HCT116 (cell line): ENCODE results near the gene PTPRR. TPM values are rescaled to one million over a fixed set of nuclear protein-coding genes. Genes with fewer than 3 reads are reported as not detected.

Source experiments
- ATAC-seq: fragments of 200-7000 bp; cut with Tn5 transposase; 2 replicates; pipeline ENCODE4 v1.9.1; 2020; ENCODE audit warnings: mild to moderate bottlenecking, moderate library complexity
- BruUV-seq: library from RNA; stranded (reverse); fragments of 400-500 nt; replicated peaks from 2 replicates; lab custom pipeline; 2021; lab: Mats Ljungman, UMichigan
- CTCF ChIA-PET: fragments of 300-600 bp; sonication (Branson Sonifier 250); formaldehyde crosslinking; loops from one replicate; lab custom pipeline; 2021; ENCODE audit warnings: antibody characterized with exemption; lab: Charles Lee
- POLR2A ChIA-PET: fragments of 300-600, 350-600 bp; sonication (Branson Sonifier 250); formaldehyde crosslinking; loops from one replicate; lab custom pipeline; 2021; ENCODE audit warnings: antibody characterized with exemption; lab: Charles Lee
- RAD21 ChIA-PET, 2 experiments: fragments of 300-600 bp; sonication (Branson Sonifier 250); formaldehyde crosslinking; loops; one replicate each; lab custom pipeline; 2023; ENCODE audit warnings: low total read pairs in 2 of 2; ENCODE audit not compliant: uncharacterized antibody in 2 of 2, unreplicated experiment in 2 of 2, low non-redundant PET in 1 of 2; lab: Charles Lee
- DNase-seq: peaks from one replicate; pipeline ENCODE4 v3.0.0-alpha.2; 2010; ENCODE audit warnings: low read depth, low spot score
- H2AFZ ChIP-seq: fragments of 200-600 bp; shearing (Covaris generic), sonication (generic); 2 replicates; pipeline ENCODE4 v1.6.1; 2017; ENCODE audit warnings: low read depth, mixed run types, mixed read lengths, antibody characterized with exemption, low read length; ENCODE audit not compliant: poor library complexity, severe bottlenecking
- H3K27ac ChIP-seq: 2 replicates; pipeline ENCODE4 v1.5.1; 2012; ENCODE audit warnings: low read depth, low read length
- H3K27me3 ChIP-seq: fragments of 200-600 bp; sonication (generic); 2 replicates; pipeline ENCODE4 v1.6.1; 2016; ENCODE audit warnings: mixed run types, low read length, mixed read lengths; ENCODE audit not compliant: insufficient read depth
- H3K36me3 ChIP-seq, 2 experiments: fragments of 200-500 bp in 1 of 2; fragments of 200-600 bp in 1 of 2; sonication (Bioruptor generic) in 1 of 2; sonication (generic) in 1 of 2; 2 replicates each; pipeline versions ENCODE4 v1.5.1 to v1.6.1; 2014 to 2016; ENCODE audit warnings: low read length in 2 of 2, inconsistent platforms in 1 of 2, mixed read lengths in 1 of 2, mixed run types in 1 of 2; ENCODE audit not compliant: insufficient read depth in 2 of 2, control insufficient read depth in 1 of 2
- H3K4me1 ChIP-seq, 2 experiments: fragments of 200-600 bp in 1 of 2; sonication (generic) in 1 of 2; 2 replicates each; pipeline versions ENCODE4 v1.5.1 to v1.6.1; 2012 to 2017; ENCODE audit warnings: low read length in 2 of 2, inconsistent platforms in 1 of 2, mild to moderate bottlenecking in 1 of 2, mixed read lengths in 1 of 2, mixed run types in 1 of 2, moderate library complexity in 1 of 2; ENCODE audit not compliant: insufficient read depth in 2 of 2, control insufficient read depth in 1 of 2
- H3K4me2 ChIP-seq: fragments of 200-600 bp; sonication (generic); 2 replicates; pipeline ENCODE4 v1.6.1; 2017; ENCODE audit warnings: mixed run types, low read length, mixed read lengths
- H3K4me3 ChIP-seq, 2 experiments: fragments of 200-600 bp in 1 of 2; sonication (generic) in 1 of 2; replicated peaks in 1 of 2; 2 replicates each; pipeline ENCODE4 v1.5.1; 2011 to 2016; ENCODE audit warnings: low read length in 2 of 2, control low read depth in 1 of 2, low read depth in 1 of 2, mild to moderate bottlenecking in 1 of 2, mixed read lengths in 1 of 2, mixed run types in 1 of 2
- H3K79me2 ChIP-seq: fragments of 200-600 bp; sonication (generic); 2 replicates; pipeline ENCODE4 v1.6.1; 2017; ENCODE audit warnings: mild to moderate bottlenecking, mixed run types, low read length, moderate library complexity, mixed read lengths; ENCODE audit not compliant: insufficient read depth
- H3K9ac ChIP-seq: fragments of 200-600 bp; sonication (generic); 2 replicates; pipeline ENCODE4 v1.6.1; 2016; ENCODE audit warnings: low read length, mixed read lengths
- H3K9me2 ChIP-seq: fragments of 200-600 bp; sonication (generic), shearing (Covaris generic); 2 replicates; pipeline ENCODE4 v1.6.1; 2017; ENCODE audit warnings: mixed run types, mild to moderate bottlenecking, moderate library complexity; ENCODE audit not compliant: insufficient read depth
- H3K9me3 ChIP-seq, 2 experiments: fragments of 200-500 bp in 1 of 2; fragments of 200-600 bp in 1 of 2; sonication (Bioruptor generic) in 1 of 2; sonication (generic) in 1 of 2; 2 replicates each; pipeline ENCODE4 v1.6.1; 2014 to 2017; ENCODE audit warnings: low read length in 2 of 2, mixed read lengths in 2 of 2, inconsistent platforms in 1 of 2, low read depth in 1 of 2, mild to moderate bottlenecking in 1 of 2, mixed run types in 1 of 2, moderate library complexity in 1 of 2; ENCODE audit not compliant: control insufficient read depth in 1 of 2, insufficient read depth in 1 of 2
- H4K20me1 ChIP-seq: fragments of 200-600 bp; sonication (generic), shearing (Covaris generic); 2 replicates; pipeline ENCODE4 v1.6.1; 2017; ENCODE audit warnings: mixed run types, mild to moderate bottlenecking, moderate library complexity; ENCODE audit not compliant: insufficient read depth
- ATF3 ChIP-seq: IDR thresholded peaks from 2 replicates; pipeline ENCODE4 v1.6.1; 2012
- CBX3 ChIP-seq: IDR thresholded peaks from 2 replicates; pipeline ENCODE4 v1.6.1; 2012; ENCODE audit warnings: low read depth
- CEBPB ChIP-seq: IDR thresholded peaks from 2 replicates; pipeline ENCODE4 v1.6.1; 2012; ENCODE audit warnings: low read depth
- CTCF ChIP-seq, 3 experiments: fragments of 200-600 bp in 1 of 3; sonication (generic) in 1 of 3; IDR thresholded peaks in 2 of 3; conservative IDR thresholded peaks in 1 of 3; 2 replicates each; pipeline ENCODE4 v1.5.1; 2012 to 2017; ENCODE audit warnings: low read depth in 2 of 3, low read length in 2 of 3, antibody characterized with exemption in 1 of 3, borderline replicate concordance in 1 of 3, control low read depth in 1 of 3, mild to moderate bottlenecking in 1 of 3, mixed read lengths in 1 of 3, mixed run types in 1 of 3, moderate library complexity in 1 of 3; ENCODE audit not compliant: insufficient read depth in 1 of 3
- EGR1 ChIP-seq: IDR thresholded peaks from 2 replicates; pipeline ENCODE4 v1.6.1; 2012; ENCODE audit warnings: low read depth
- ELF1 ChIP-seq: IDR thresholded peaks from 2 replicates; pipeline ENCODE4 v1.6.1; 2012; ENCODE audit warnings: low read depth, borderline replicate concordance
- EZH2 ChIP-seq: fragments of 200-600 bp; sonication (generic); IDR thresholded peaks from 2 replicates; pipeline ENCODE4 v1.6.1; 2017; ENCODE audit warnings: antibody characterized with exemption, mixed run types
- EZH2phosphoT487 ChIP-seq: fragments of 200-600 bp; IDR thresholded peaks from 2 replicates; pipeline ENCODE4 v1.6.1; 2018; ENCODE audit warnings: antibody characterized with exemption, borderline replicate concordance
- JUND ChIP-seq: IDR thresholded peaks from 2 replicates; pipeline ENCODE4 v1.6.1; 2012
- MAX ChIP-seq: IDR thresholded peaks from 2 replicates; pipeline ENCODE4 v1.6.1; 2012
- POLR2A ChIP-seq: IDR thresholded peaks from 2 replicates; pipeline ENCODE4 v1.7.0; 2011; ENCODE audit warnings: borderline replicate concordance; ENCODE audit not compliant: insufficient read depth, insufficient read length; ENCODE audit errors: extremely low read depth
- POLR2AphosphoS5 ChIP-seq: IDR thresholded peaks from 2 replicates; pipeline ENCODE4 v1.6.1; 2011; ENCODE audit warnings: mild to moderate bottlenecking, low read depth, low read length, moderate library complexity
- RAD21 ChIP-seq: IDR thresholded peaks from 2 replicates; pipeline ENCODE4 v1.6.1; 2012; ENCODE audit warnings: low read depth, mild to moderate bottlenecking
- REST ChIP-seq: IDR thresholded peaks from 2 replicates; pipeline ENCODE4 v1.6.1; 2012; ENCODE audit warnings: low read depth
- SIN3A ChIP-seq: IDR thresholded peaks from 2 replicates; pipeline ENCODE4 v1.6.1; 2012; ENCODE audit warnings: low read depth
- SP1 ChIP-seq: IDR thresholded peaks from 2 replicates; pipeline ENCODE4 v1.6.1; 2012; ENCODE audit warnings: low read depth
- YY1 ChIP-seq: IDR thresholded peaks from 2 replicates; pipeline ENCODE4 v1.6.1; 2011; ENCODE audit warnings: low read length, low read depth, moderate library complexity, mild to moderate bottlenecking; ENCODE audit not compliant: insufficient replicate concordance; ENCODE audit errors: extremely low read depth
- ZBTB33 ChIP-seq: IDR thresholded peaks from 2 replicates; pipeline ENCODE4 v1.6.1; 2011; ENCODE audit warnings: mild to moderate bottlenecking, low read length, moderate library complexity; ENCODE audit not compliant: insufficient replicate concordance; ENCODE audit errors: extremely low read depth
- ZFX ChIP-seq: fragments of 450-650 bp; IDR thresholded peaks from 2 replicates; pipeline ENCODE4 v1.6.1; 2017
- ZNF274 ChIP-seq: fragments of 200-500 bp; sonication (Bioruptor generic); IDR thresholded peaks from 2 replicates; pipeline ENCODE4 v1.6.1; 2014; ENCODE audit warnings: mild to moderate bottlenecking, low read depth, low read length, inconsistent platforms
- intact Hi-C: fragments of 100-400 bp; cut with micrococcal nuclease; formaldehyde crosslinking; loops from 2 replicates; pipeline ENCODE4 v1.10.0; 2022
- total RNA-seq: library from RNA; stranded (reverse); gene quantifications from one replicate; pipeline ENCODE4 v1.2.1, GENCODE V29; 2021; ENCODE audit not compliant: unreplicated experiment

The PTPRR gene
- total RNA-seq, 1 experiment from 2014 or later, result 0.27 TPM

- Histone ChIP-seq H3K9me2 (no peaks in the 10 kb centered on the region), H2AFZ (no peak overlapping the region), H4K20me1 (no peaks in the 10 kb centered on the region), H3K9me3 (no peaks in the 10 kb centered on the region), H3K36me3 (no peaks in the 10 kb centered on the region), H3K27ac (no peak overlapping the region), H3K9ac (no peak overlapping the region), H3K4me2 (no peak overlapping the region), H3K27me3 (0 out of 2 replicates have a peak, but pooled peaks cover 3% of the 10 kb centered on the region), H3K79me2 (no peaks in the 10 kb centered on the region), H3K4me1 (peaks cover 0 to 6% of the 10 kb centered on the region in 2 experiments; a peak in 2 of 4 replicates), H3K4me3 (no peak overlapping the region)
- ChIA-PET CTCF (interaction anchor here (1.2 kb wide), 1 partner anchor 10 kb away, joined by 3 read pairs; no protein-coding TSS in a partner anchor), POLR2A (interaction anchor here (0.9 kb wide), 1 partner anchor 33 kb away, joined by 3 read pairs; no protein-coding TSS in a partner anchor), RAD21 (no interaction called here)
- DNase-seq (no peak), ATAC-seq (no peak)
- intact Hi-C loops, result no loop called here
- TF ChIP-seq CEBPB (no peak), ATF3 (no peak), ZNF274 (no peak), SP1 (no peak), POLR2AphosphoS5 (no peak), SIN3A (no peak), ELF1 (no peak), CTCF (IDR thresholded peaks at IDR 0.05 in 2 of 3, conservative IDR thresholded peaks at IDR 0.05 in 1 of 3; ENCODE audit: borderline replicate concordance in 1 of 3, insufficient read depth in 1 of 3, low read depth in 2 of 3, low read length in 2 of 3) (no peak), ZBTB33 (no peak), CBX3 (no peak), YY1 (no peak), MAX (no peak), REST (no peak), POLR2A (no peak), EZH2phosphoT487 (no peak), ZFX (no peak), RAD21 (no peak), EZH2 (no peak), JUND (no peak), EGR1 (no peak)
- no TSS peak for BruUV-seq
Observed at GRCh38 chr12:70609739-70610491, 310.6 kb downstream of the PTPRR start.
